GM19043 (cell line): ENCODE data around the gene ERLEC1.
"Not testable (repeated sequence)": the region's sequence is repeated elsewhere in the genome, so short reads cannot be mapped to it uniquely, and the experiment has no call there.

Experiments
- ATAC-seq: cut with Tn5 transposase; IDR thresholded peaks from one replicate; pipeline ENCODE4 v1.9.1; 2021; ENCODE audit warnings: low read depth; ENCODE audit not compliant: unreplicated experiment

Gene ERLEC1

GRCh38 chr2:53778536-53779162 lies 8.2 kb upstream of the ERLEC1 start:
- no peak for ATAC-seq

GRCh38 chr2:53780056-53780455 lies 6.8 kb upstream of the ERLEC1 start:
- no peak for ATAC-seq

- ATAC-seq: no peak
Measured at GRCh38 chr2:53782676-53783075, 4.2 kb upstream of the ERLEC1 start.

GRCh38 chr2:53784436-53784835 lies 2.4 kb upstream of the ERLEC1 start:
- ATAC-seq: no peak

- ATAC-seq: no peak
Measured at GRCh38 chr2:53785366-53785765, 1.5 kb upstream of the ERLEC1 start.

GRCh38 chr2:53786352-53786704 lies 516 bp upstream of the ERLEC1 start:
- peak; percentile 7 for ATAC-seq

- ATAC-seq: no peak
Measured at GRCh38 chr2:53787614-53788289, 908 bp downstream of the ERLEC1 start.

DNA sequence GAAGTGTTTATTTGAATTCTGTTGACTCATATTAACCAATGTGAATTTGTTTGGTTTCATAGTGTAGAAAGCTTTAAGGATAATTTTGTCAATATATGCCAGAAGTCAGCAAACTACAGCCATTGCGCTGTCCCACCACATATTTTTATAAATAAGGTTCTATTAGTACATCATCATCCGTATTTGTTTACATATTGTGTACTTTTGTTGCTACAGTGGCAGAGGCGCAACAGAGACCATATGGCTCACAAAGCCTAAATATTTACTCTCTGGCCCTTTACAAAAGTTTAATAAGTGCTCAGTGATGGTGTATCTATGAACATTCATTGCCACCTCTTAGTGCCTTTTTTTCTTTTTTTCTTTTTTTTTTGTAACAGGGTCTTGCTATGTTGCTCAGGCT lies 6.4 kb downstream of the ERLEC1 start:
- no peak for ATAC-seq

DNA sequence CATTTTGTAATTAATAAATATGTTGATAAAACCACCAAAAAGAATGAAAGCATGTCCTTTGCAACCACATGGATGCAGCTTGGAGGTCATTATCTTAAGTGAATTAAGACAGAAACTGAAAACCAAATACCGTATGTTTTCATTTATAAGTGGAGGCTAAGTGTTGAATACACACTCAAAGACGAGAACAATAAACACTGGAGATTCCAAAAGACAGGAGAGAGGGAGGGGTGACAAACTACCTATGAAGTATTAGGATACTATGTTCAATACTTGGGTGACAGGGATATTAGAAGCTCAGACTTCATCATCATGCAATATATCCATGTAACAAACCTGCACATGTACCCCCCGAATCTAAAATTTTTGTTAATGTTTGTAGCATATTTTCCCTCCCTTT lies 7.0 kb downstream of the ERLEC1 start:
- ATAC-seq: no peak

DNA sequence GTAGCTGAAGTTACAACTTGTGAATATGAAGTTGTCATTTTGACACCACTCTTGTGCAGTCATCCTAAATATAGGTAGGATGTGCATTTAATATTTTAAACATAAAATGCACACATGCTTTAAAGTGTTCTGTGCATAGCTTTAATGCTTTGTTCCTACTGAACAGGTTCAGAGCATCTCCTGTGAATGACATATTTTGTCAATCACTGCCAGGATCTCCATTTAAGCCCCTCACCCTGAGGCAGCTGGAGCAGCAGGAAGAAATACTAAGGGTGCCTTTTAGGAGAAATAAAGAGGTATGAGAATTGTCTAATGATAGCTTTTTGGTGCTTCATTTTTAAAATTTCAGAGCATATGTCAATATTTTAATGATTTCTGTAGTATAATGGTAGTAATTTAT lies 14.7 kb downstream of the ERLEC1 start:
- ATAC-seq: no peak

DNA sequence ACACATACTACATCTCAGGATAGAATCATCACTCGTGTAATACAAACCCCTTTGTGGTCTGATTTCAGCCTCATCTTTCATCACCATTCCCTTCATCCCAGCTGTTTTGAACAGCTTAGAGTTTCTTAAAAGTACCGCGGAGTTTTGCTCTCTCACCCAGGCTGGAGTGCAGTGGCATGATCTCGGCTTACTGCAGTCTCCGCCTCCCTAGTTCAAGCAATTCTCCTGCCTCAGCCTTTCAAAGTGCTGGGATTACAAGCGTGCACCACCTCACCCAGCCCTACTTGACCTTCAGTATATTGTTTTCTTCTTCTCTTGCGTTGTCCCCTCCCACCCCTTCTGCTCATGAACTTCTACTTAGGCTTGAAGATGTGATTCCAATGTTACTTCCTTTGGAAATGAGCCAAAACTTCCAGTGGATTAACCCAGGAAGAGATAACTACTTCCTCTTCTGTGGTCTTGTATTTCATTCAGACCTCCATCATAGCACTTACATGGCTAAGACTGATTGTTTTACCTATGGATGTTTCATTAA lies 15.8 kb downstream of the ERLEC1 start:
- no peak for ATAC-seq

DNA sequence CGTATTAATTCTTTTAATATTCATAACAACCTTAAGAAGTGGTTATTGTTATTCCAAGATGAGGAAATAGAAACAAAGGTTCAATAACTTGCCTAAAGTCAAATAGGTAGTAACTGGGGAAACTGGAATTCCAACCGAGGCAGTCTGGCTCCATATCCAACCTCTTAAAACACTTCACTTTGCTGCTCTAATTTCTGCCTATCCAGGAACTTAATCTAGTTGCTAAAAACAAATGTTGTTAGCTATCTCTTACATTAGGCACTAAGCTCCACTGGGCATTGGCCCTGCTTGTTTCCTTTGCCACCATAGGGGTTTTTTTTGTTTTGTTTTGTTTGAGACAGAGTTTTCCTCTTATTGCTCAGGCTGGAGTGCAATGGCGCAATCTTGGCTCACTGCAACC lies 24.8 kb downstream of the ERLEC1 start:
- no peak for ATAC-seq

DNA sequence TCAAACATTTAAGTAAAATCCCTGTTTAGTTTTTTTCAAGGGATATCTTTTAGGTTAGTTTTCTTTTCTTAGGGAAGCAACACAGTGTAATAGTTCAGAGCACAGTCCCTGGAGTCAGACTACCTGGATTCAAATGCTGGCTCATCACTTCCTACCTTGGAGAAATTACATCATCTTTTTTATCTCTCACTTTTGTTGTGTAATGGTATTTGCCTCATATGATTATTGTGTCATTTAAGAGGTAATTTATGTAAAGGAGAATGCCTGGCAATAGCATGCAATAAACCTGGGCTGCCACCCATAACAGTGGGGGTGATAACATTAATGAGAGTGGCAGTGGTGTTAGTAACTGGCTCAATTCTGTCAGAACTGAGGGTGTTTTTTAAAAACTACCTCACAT lies 26.3 kb downstream of the ERLEC1 start:
- no peak for ATAC-seq

- no peak for ATAC-seq
Measured at GRCh38 chr2:53818854-53819435, 32.1 kb downstream of the ERLEC1 start.

DNA sequence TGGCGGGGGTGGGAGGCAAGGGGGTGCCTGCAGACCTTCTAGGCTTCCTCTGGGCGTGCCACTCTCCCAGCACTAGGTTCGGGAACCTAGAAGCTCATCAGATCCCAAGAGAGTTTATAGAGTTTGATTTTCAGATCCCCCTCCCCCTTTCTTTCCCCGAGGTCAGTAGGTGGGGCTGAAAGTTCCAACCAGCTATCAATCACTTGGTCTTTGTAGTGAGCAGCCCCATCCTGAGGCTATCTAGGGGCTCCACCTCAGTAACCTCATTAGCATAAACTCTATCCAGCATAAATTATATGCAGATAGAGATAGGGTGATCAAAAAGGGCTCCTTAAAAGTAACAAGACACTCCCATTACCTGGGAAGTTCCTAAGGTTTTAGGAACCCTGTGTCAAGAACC lies 32.8 kb downstream of the ERLEC1 start:
- ATAC-seq: no peak

DNA sequence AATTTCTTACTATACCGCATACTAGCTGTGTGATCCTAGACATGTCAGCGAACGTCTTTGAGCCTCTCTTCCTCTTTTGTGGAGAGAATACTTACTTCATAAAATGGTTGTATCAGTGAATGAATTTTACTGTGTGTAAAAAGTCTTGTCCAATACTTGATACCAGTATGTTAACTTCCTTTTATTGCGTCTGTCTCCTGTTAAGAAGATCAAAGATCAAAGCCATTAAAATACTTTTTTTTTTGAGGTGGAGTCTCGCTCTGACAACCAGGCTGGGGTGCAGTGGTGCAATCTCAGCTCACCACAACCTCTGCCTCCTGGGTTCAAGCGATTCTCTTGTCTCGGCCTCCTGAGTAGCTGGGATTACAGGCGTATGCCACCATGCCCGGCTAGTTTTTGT lies 33.2 kb downstream of the ERLEC1 start:
- no peak for ATAC-seq

GRCh38 chr2:53820711-53821110 lies 33.9 kb downstream of the ERLEC1 start:
- ATAC-seq: no peak

DNA sequence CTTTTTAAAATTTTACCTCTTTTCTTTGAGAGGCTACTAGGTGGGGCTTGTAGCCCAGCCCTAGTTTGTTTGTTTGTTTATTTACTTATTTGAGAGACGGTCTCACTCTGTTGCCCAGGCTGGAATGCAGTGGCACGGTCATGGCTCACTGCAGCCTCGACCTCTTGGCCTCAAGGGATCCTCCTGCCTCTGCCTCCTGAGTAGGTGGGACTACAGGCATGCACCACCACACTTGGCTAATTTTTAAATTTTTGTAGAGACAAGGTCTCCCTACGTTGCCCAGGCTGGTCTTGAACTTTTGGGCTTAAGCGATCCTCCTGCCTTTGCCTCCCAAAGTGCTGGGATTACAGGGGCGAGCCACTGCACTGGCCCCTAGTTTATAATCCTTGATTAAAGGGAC lies 35.0 kb downstream of the ERLEC1 start:
- ATAC-seq: no peak

GRCh38 chr2:53823639-53824038 lies 36.8 kb downstream of the ERLEC1 start:
- ATAC-seq: not testable (repeated sequence)

DNA sequence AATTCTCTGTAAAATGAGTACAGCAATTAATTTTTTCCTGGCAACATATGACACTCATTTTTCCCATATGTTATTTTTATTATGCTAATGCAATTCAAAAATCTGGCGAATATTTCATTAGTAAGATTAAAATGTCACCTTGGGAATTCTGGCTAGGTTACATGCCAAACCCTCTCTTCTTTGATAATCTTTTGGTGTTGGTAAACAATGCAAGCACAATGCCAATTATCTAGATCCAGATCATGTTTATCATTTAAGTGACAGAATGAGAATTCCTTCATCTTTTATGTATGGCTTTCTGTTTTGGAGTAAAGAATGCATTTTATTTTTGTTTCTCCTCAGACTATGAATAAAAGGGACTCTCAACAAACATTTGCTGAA lies 39.2 kb downstream of the ERLEC1 start:
- no peak for ATAC-seq

GRCh38 chr2:53826587-53827397 lies 39.9 kb downstream of the ERLEC1 start:
- ATAC-seq: no peak
